ENCODE results near the gene CHCHD4.
A peak's percentile ranks its signal among the peaks of the same experiment; 100 is the strongest.
"Not testable (repeated sequence)": the region's sequence is repeated elsewhere in the genome, so short reads cannot be mapped to it uniquely, and the experiment has no call there.

The CHCHD4 gene

DNA sequence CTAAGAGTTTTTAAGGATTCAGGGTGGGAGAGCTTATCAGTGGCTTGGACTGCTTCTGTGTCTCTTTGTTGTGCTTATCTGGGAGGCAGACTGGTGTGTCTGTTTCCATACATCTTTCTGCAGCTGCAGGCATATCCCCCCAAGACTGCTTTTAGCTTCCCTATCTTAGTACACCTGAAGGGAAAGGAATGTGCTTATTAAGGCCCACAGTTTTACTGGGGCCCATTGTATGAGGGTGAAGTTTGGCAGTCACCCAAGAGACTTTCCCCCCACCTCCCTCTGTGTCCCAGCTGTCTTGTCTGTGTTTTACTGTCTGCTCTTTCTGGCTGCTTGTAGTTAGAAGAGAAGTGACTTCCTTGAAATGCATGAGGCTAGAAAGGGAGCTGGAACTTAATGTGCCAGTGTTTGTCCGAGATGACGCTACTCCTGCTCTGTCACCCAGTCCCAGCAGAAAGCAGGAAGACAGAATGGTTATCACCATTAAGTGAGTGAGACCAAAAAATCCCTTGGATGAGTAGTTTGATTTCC, 3.7 kb downstream of the CHCHD4 start:
- DNase-seq (ENCODE audit: low read depth in 2 of 3, low spot score in 1 of 3), result not testable (repeated sequence)

DNA sequence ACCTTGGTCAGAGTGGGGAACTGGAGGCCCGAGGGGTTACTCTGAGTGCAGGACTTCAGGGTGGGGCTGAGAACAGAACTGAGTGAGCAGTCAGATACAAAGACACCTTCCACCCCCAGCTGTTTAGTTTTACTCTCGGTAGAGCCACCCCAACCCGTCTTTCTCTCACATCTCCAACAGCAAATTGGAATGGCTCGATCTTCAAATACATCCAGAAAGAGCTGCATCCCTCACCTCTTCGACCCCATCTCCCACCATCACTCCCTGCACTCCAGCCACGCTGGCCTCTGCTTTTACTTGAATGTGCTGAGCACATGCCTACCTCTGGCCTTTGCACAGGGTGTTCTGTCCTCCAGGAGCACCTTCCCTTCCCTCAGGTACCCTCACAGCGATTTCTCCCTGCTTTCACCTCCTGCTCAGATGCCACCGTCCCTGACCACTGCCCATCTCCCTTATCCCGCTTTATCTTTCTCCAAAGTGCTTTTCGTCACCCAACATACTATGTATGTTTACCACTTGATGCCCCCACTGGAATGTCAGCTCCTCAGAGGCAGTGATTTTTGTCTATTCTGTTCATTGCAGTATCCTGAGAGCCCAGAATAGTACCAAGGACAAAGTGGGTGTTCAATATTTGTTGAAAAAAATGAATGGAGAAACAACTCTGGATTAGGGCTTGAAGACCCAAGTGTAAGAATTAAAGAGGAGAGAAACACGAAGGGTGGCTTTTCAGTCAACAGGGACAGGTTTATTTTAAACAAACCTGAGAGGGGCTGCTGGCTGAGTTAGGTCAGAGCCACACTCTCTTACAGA, 4.4 kb downstream of the CHCHD4 start:
- no peak for DNase-seq (ENCODE audit: low read depth in 2 of 3, low spot score in 1 of 3)

DNA sequence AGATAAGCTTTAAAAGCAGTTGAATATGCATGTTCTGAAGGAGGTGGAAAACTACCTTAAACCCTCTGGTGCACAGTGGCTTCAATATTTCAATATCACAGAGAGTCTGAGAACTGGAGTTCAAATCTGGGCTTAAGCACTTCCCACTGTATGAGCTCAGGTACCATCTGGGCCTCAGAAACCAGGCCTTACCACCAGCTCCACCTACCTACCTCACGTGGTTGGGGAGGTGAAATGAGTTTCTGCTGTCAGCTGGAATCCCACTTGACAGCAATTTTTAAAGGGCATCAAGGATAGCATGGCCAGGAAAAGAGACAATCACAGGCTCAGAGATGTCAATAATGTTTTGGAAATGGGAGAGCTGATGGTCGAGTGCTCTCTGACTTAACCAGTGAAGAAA, 5.0 kb downstream of the CHCHD4 start:
- no peak for DNase-seq (ENCODE audit: low read depth in 2 of 3, low spot score in 1 of 3)

DNA sequence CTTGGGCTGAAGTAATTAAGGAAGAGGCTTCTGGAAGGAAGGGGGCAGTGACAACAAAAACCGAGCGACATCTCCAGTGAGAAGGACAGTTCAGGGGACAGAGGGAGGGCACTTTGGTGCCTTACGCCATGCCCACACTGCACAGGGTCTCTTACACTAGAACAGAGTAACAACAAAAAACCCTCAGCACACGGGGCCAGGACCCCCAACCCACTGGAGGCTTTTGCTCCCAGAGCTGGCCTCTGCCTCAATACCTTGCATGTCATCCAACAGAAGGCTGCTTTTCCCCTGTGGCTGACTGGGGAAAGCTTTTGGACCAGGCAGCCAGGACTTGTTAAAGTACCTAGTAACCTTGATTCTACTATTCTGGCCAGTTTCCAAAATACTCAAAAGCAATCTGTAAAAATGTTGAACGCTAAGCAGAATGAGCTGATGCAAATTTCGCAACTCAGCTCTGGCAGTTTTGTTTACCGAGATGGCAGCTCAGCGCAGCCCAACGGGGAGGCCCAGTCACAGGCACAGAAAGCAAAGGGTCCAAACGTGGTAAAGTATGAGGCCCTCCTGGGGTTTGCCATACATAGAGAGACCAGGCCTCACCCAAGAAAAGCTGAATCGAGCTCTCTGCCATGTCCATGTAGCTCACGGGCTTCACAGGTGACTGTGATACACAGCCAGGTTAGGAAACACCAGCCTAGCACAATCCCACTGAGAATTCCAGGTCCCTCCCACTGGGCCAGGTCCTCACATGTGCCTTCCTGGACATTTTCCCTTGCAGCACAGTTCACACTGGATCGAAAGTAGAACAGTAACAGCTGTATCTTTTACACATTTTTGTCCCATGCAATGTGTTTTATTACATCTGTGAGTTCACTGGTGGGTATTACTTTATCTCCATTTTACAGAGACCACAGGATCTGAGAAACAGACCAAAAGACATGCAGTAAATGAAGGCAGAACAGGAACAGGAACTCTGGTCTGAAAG, 6.0 kb downstream of the CHCHD4 start:
- DNase-seq (ENCODE audit: low read depth in 2 of 3, low spot score in 1 of 3), result no peak

DNA sequence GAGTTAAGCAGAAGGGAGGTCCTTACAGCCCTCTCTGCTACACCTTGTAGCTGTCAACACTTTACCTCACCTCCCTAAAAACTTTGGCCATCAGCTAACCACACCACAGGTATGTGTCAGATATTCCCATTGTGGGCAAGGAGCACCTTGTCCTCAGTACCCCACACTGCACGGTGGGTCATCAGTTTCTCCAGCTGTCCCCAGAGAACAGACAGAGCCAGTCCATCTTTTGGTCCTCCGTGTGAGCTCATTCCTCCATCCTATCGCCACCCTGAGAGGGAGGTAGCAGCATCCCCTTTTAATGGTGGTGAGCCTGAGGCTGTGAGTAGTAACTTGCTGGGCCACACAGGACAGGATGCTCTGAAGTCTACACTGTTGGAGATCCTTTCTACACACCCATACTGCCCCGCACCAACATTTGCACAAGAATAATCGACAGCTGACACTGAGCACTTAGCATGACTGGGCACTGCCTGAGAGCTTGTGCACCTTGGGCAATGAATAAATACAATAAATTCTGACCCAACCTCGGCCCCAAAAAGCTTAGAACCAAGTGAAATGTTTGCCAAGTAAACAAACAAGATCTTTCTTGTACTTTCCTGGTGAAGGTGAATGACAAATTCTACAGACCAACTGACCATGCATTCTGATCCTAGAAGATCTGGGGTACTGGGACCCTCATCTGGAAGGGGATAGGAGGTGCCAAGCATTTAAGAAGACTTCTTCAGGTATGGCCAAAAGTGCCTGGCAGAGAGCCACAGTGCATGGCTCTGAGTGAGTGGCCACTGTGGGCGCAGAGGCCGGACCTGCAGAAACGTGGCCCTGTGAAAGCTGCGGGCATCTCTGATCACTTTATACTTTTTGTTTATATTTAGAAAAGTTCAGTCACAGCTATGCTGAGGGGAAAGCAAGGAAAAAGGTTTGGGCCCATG, 6.9 kb downstream of the CHCHD4 start:
- DNase-seq (ENCODE audit: low read depth in 2 of 3, low spot score in 1 of 3), result no peak

DNA sequence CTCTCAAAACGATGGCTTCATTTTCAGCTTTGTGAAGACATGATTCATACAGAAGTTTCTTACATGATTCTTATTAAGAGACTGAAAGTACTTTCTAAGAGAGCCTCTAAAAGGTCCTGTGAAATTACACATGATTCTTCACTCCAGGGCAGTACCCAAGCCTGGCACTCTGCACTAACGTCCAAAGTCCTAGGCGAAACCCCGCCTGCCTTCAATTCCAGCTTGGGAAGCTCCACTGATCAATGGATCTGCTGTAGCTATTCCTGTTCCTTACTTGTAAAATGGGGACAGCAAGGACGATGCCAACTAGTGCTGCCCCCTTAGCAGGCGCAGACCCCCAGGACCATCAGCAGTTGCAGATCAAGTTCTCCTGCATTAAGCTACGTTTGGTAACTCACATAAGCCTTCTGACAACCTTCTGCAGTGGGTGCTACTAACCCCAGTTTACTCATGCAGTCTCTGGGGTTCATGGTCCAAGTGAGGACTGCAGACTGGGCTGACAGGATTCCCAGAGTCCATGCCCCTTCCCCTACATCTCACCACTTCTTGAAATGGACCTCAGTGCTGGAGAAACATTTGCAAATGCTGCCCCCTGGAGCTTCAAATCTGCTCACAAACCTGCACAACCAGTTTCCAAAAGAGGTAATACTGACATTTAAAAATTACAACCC, 10.6 kb downstream of the CHCHD4 start:
- DNase-seq (ENCODE audit: low read depth in 2 of 3, low spot score in 1 of 3), result no peak

DNA sequence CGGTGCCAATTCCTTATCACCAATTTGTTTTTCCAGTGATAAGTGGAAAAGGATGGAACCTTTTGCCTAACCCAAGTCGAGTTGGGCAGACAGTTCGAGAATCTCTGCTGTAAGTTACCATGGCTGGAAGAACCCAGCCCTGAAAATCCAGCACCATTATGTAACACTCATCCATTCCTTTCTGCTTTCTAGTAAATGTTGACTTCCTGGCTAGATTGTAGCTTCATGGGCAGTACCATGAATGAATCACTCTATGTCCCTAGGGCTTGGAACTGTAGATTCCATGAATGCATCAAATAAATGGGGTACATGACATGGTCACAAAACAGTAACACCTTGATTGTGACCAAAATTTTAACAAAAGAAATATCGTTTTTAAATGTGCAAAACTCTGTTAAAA, 14.0 kb downstream of the CHCHD4 start:
- no peak for DNase-seq (ENCODE audit: low read depth in 2 of 3, low spot score in 1 of 3)

DNA sequence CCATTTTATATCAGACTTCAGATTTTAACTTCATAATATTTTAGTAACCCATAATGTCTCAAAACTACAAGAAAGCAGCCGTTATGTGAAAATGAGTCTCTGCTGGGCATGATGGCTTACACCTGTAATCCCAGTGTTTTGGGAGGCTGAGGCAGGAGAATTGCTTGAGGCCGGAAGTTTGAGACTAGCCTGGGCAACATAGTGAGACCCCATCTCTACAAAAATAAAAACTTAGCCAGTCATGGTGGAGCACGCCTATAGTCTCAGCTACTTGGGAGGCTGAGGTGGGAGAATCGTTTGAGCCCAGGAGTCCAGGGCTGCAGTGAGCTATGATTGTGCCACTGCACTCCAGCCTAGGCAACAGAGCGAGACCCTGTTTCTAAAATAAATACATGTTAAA, 14.8 kb downstream of the CHCHD4 start:
- not testable (repeated sequence) for DNase-seq (ENCODE audit: low read depth in 2 of 3, low spot score in 1 of 3)

DNA sequence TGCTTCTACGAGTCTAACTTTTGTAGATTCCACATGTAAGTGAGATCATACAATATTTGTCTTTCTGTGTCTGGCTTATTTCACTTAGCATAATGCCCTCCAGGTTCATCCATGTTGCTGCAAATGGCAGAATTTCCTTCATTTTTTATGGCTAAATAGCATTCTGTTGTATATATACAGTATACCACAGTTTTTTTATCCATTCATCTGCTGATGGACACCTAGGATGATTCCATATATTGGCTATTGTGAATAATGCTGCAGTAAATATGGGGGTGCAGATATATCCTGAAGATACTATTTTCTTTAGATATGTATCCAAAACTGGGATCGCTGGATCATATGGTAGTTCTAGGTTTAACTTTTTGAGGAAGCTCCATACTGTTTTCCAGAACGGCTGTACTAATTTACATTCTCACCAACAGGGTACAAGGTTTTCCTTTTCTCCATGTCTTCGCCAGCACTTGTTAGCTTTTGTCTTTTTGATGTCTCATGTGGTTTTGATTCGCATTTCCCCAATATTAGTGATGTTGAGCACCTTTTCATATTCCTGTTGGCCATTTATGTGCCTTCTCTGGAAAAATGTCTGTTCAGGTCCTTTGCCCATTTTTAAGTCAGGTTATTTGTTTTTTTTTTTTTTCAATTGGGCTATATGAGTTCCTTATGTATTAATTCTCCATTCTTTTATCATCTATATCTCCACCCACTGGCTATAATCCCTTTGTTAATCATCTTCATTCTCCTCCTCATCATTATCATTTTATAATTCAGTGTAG, 26.9 kb downstream of the CHCHD4 start:
- DNase-seq (ENCODE audit: low read depth in 2 of 3, low spot score in 1 of 3), result no peak

DNA sequence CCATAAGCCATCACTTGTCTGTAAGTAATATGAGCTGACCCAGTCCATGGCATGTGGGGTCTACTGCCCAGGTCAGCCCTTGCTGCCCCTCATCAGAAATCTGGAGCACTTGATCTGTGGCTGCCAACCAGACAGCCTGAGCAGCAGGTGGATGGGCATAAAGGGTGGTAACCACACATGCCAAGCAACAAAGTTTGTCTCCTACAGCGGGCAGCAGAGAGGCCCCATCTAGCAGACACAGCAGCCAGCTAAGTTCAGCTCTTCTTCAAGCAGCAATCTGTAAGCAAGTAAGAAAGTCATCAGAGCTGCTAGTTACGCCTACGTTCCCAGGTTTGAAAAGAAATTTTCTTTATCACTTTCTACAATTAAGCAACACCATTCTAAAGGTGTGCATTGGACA, 27.9 kb downstream of the CHCHD4 start:
- no peak for DNase-seq (ENCODE audit: low read depth in 2 of 3, low spot score in 1 of 3)

DNA sequence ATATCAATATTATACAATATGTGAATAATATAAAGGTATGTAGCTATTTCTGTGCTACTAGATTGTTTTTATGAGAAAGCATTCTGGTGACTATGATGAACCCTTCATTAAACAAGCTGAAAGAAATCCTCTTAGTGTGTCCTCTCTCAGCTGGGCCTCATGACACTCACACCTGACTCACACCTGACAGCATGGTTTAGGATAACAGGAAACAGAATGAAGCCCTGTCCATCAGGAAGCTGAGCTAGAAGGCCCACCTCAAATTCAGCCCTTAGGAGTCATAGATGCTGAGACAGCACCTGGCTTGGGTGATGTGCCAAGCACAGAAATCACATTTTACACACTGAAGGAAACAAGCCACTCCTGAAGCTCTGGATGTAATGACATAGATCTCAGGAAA, 30.8 kb downstream of the CHCHD4 start:
- no peak for DNase-seq (ENCODE audit: low read depth in 2 of 3, low spot score in 1 of 3)

DNA sequence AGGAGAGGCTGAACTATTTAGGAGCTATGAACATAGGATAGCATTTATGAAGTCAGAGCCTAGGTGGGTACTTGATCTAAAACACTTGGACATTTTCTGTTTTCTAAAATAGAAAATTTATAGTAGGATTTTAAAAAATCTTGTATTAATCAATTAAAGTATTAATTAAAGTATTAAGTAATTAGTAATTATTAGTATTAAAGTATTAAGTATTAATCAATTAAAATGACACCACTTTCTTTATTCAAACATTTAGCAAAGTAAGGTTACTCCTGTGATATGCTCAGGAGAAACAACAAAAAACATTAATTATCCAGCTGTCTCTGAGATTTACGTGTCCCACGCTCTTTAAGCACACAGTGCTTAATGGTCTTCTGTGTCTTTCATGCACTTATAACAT, 32.2 kb downstream of the CHCHD4 start:
- no peak for DNase-seq (ENCODE audit: low read depth in 2 of 3, low spot score in 1 of 3)

DNA sequence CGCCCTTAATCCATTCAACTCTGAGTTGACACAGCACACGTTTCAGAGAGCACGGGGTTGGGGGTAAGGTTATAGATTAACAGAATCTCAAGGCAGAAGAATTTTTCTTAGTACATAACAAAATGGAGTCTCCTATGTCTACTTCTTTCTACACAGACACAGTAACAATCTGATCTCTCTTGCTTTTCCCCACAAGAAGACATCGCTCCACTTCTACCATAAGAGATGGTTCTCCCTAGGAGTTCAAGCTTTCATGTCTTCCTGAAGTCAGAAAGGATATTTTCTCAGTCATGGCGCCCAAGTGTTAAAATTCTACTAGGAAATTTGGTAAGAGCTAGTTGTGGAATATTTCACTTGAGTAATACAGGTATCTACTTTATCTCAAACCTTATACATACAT, 32.7 kb downstream of the CHCHD4 start:
- DNase-seq (ENCODE audit: low read depth in 2 of 3, low spot score in 1 of 3), result not testable (repeated sequence)

DNA sequence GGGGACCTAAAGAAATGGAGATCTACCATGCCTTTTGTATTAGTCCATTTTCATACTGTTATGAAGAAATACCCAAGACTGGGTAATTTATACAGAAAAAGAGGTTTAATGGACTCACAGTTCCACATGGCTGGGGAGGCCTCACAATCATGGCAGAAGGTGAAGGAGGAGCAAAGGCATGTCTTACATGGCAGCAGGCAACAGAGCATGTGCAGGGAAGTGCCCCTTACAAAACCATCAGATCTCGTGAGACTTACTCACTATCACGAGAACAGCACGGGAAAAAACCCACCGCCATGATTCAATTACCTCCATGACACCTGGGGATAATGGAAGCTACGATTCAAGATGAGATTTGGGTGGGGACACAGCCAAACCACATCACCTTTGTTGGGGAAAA, 37.2 kb downstream of the CHCHD4 start:
- DNase-seq (ENCODE audit: low read depth in 2 of 3, low spot score in 1 of 3), result not testable (repeated sequence)

DNA sequence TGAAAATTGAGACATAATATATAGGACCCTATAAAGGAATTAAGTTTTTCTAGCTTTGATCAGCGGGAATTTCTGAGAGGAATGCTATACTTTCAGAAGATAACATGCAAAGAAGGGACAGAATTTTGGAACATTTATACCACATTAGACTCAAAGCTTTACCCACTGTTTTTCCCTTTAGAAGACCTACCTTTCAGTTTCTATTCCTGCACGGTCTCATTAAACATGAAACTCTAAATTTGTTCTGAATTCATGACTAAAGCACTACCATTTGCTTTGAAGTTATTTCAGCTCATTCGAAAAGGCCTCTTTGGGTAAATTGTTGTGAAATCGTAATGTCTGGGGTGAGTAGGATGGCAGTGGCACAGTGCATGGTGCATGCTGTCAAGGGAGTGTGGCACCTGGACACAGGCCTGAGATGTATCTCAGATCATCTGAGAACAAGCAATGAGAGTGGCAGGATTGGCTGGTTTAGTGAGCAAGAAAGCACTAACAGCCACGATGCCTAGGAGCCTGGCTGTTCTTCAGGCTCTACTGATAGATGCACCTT, 42.5 kb downstream of the CHCHD4 start:
- peak in 2 of 3 donors; percentile 4 to 6 for DNase-seq (ENCODE audit: low read depth in 2 of 3, low spot score in 1 of 3)

DNA sequence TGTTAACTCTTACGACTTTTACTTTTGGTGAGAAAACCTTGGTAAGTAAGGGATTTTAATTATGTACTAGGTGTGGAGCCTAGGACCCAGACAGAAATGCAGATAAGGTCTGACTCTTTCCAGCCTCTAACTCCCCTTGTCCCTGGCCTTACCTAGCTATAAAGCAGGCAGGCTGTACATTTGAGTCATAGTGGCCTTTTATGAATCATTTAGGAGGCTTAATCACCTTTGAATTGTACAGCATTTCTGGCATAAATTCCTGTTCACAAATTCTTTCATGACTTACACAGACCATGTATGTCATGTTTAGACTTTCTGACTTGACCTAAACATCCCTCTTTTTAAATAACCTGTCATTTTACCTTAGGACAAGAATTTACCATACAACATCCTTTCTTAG, 47.4 kb downstream of the CHCHD4 start:
- no peak for DNase-seq (ENCODE audit: low read depth in 2 of 3, low spot score in 1 of 3)

DNA sequence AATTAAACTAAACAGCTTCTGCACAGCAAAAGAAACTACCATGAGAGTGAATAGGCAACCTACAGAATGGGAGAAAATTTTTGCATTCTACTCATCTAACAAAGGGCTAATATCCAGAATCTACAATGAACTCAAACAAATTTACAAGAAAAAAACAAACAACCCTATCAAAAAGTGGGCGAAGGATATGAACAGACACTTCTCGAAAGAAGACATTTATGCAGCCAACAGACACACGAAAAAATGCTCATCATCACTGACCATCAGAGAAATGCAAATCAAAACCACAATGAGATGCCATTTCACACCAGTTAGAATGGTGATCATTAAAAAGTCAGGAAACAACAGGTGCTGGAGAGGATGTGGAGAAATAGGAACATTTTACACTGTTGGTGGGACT, 49.4 kb downstream of the CHCHD4 start:
- not testable (repeated sequence) for DNase-seq (ENCODE audit: low read depth in 2 of 3, low spot score in 1 of 3)

DNA sequence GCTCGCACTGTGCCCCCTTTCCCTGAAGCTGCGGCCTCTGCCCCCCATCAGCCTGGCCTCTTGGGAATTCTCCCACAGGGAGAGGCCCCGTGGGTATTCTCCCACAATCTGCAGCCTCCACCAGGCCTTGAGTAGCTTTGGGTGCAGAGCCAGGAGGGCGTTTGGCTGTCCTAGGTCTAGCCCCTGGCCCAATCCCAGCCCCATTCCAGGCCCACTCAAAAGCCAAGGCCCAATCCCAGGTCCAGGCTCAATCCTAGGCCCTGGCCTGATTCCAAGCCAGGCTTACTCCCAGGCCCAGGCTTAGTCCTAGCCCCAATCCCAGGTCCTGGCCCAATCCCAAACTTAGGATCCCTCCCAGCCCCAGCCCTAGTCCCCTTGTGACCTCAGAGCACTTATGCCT, 59.8 kb downstream of the CHCHD4 start:
- no peak for DNase-seq (ENCODE audit: low read depth in 2 of 3, low spot score in 1 of 3)

DNA sequence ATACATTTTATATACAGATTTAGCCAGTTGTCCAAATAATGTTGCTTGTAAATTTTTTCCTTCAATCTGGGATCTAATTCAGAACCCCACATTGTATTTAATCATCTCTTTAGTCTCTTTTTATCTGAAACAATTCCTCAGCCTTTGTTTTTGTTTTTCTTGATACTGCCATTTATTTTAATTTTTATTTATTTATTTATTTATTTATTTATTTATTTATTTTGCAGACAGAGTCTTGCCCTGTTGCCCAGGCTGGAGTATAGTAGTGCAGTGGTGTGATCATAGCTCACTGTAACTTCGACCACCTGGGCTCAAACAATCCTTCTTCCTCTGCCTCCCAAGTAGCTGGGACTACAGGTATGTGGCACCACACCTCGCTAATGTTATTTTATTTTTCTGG, 61.5 kb downstream of the CHCHD4 start:
- no peak for DNase-seq (ENCODE audit: low read depth in 2 of 3, low spot score in 1 of 3)
